Measurements from ENCODE around the gene PDE4D. TPM values are rescaled to one million over a fixed set of nuclear protein-coding genes. Genes with fewer than 3 reads are reported as not detected.

PDE4D gene
- total and polyA plus RNA-seq, 2 donors (not counting 1 experiment from before 2014, with no cell fraction given): 14.9 to 171 TPM

GRCh38 chr5:59766427-59767210 lies 126.9 kb downstream of the PDE4D start:
- Histone ChIP-seq H3K9me3 (ENCODE audit: control extremely low read depth in 1 of 3, control insufficient read depth in 2 of 3, insufficient read depth in 1 of 3, low read length in 2 of 3) (peaks cover 0 to 3% (median 0%) of the 10 kb centered on the region in 3 donors), H3K79me2 (ENCODE audit: control insufficient read depth, insufficient read depth, low read length) (peaks cover 16% of the 10 kb centered on the region), H4K20me1 (ENCODE audit: control insufficient read depth, insufficient read depth, low read length, poor library complexity, severe bottlenecking) (no peaks in the 10 kb centered on the region), H3K27ac (ENCODE audit: low read length in 2 of 2) (peak overlapping the region; percentile 48 to 68), H3K4me1 (ENCODE audit: control insufficient read depth in 2 of 2, insufficient read depth in 2 of 2, low read length in 2 of 2) (peaks cover 29 to 37% of the 10 kb centered on the region in 2 donors), H3K4me2 (replicated peaks; ENCODE audit: low read depth, low read length, poor library complexity, severe bottlenecking) (peak overlapping the region; percentile 74), H3K9ac (ENCODE audit: low read length) (peak overlapping the region; percentile 75), H2AFZ (ENCODE audit: insufficient read depth, low read depth, low read length, poor library complexity, severe bottlenecking) (no peak overlapping the region), H3K36me3 (replicated peaks in 1 of 2; ENCODE audit: control extremely low read depth in 1 of 2, control insufficient read depth in 1 of 2, extremely low read depth in 1 of 2, insufficient read depth in 2 of 2, low read length in 1 of 2) (no peaks in the 10 kb centered on the region), H3K27me3 (replicated peaks in 1 of 4; ENCODE audit: control extremely low read depth in 1 of 4, control insufficient read depth in 3 of 4, insufficient read depth in 4 of 4, low read length in 3 of 4) (peaks cover 0 to 10% (median 5%) of the 10 kb centered on the region in 4 experiments), H3K4me3 (ENCODE audit: control extremely low read depth in 1 of 5, extremely low read depth in 1 of 5, insufficient read depth in 1 of 5, low read depth in 2 of 5, low read length in 4 of 5) (peak overlapping the region in 4 of 5 experiments; percentile 55 to 77 (median 68))
- Mint-ChIP-seq H3K4me3 (peak overlapping the region; percentile 90), H3K27ac (peak overlapping the region; percentile 75), H3K27me3 (peaks cover 11% of the 10 kb centered on the region), H3K4me1 (peaks cover 47% of the 10 kb centered on the region), H3K9me3 (ENCODE audit: insufficient read depth) (no peaks in the 10 kb centered on the region)
- 84% methylated on average over 5 of the region's 7 CpGs for WGBS (ENCODE audit: insufficient coverage)
- ChIA-PET POLR2A (interaction anchor here (0.6 kb wide), 1 partner anchor 1560 kb away, joined by 3 read pairs; no protein-coding TSS in a partner anchor), CTCF (interaction anchor here (1.5 kb wide), 1 partner anchor 30 kb away, joined by 3 read pairs; no protein-coding TSS in a partner anchor)
- intact Hi-C loops (cut with micrococcal nuclease): no loop called here
- TF ChIP-seq CTCF (IDR thresholded peaks at IDR 0.05) (no peak), EZH2 (IDR thresholded peaks at IDR 0.05; ENCODE audit: borderline replicate concordance, insufficient read depth, low read depth, low read length, poor library complexity, severe bottlenecking) (no peak)
- DNase-seq (no peak), ATAC-seq (ENCODE audit: low read depth) (no peak)

- H2AFZ ChIP-seq (ENCODE audit: insufficient read depth, low read depth, low read length, poor library complexity, severe bottlenecking): no peak overlapping the region
- H3K27ac ChIP-seq (ENCODE audit: low read length in 2 of 2): peak overlapping the region in 1 of 2 donors; percentile 68
- H3K4me1 Mint-ChIP-seq: peaks cover 47% of the 10 kb centered on the region
- H3K79me2 ChIP-seq (ENCODE audit: control insufficient read depth, insufficient read depth, low read length): peaks cover 16% of the 10 kb centered on the region
- H3K4me3 Mint-ChIP-seq: peak overlapping the region; percentile 90
- H3K9ac ChIP-seq (ENCODE audit: low read length): peak overlapping the region; percentile 75
- WGBS (ENCODE audit: insufficient coverage): 90% methylated on average over 2 of the region's 2 CpGs
- H3K9me3 ChIP-seq (ENCODE audit: control extremely low read depth in 1 of 3, control insufficient read depth in 2 of 3, insufficient read depth in 1 of 3, low read length in 2 of 3): peaks cover 0 to 3% (median 0%) of the 10 kb centered on the region in 3 donors
- H3K4me2 ChIP-seq (replicated peaks; ENCODE audit: low read depth, low read length, poor library complexity, severe bottlenecking): peak overlapping the region; percentile 74
- H3K27ac Mint-ChIP-seq: peak overlapping the region; percentile 89
- no peaks in the 10 kb centered on the region for H3K36me3 ChIP-seq (replicated peaks in 1 of 2; ENCODE audit: control extremely low read depth in 1 of 2, control insufficient read depth in 1 of 2, extremely low read depth in 1 of 2, insufficient read depth in 2 of 2, low read length in 1 of 2)
- peak overlapping the region in 3 of 5 experiments; percentile 61 to 77 (median 76) for H3K4me3 ChIP-seq (ENCODE audit: control extremely low read depth in 1 of 5, extremely low read depth in 1 of 5, insufficient read depth in 1 of 5, low read depth in 2 of 5, low read length in 4 of 5)
- POLR2A ChIA-PET: no interaction called here
- intact Hi-C loops (cut with micrococcal nuclease): no loop called here
- H3K27me3 ChIP-seq (replicated peaks in 1 of 4; ENCODE audit: control extremely low read depth in 1 of 4, control insufficient read depth in 3 of 4, insufficient read depth in 4 of 4, low read length in 3 of 4): peaks cover 0 to 10% (median 5%) of the 10 kb centered on the region in 4 experiments
- CTCF ChIA-PET: interaction anchor here (2.2 kb wide), 1 partner anchor 34 kb away, joined by 9 read pairs; no protein-coding TSS in a partner anchor
- no peaks in the 10 kb centered on the region for H3K9me3 Mint-ChIP-seq (ENCODE audit: insufficient read depth)
- TF ChIP-seq CTCF (IDR thresholded peaks at IDR 0.05): no peak
- no peak for TF ChIP-seq EZH2 (IDR thresholded peaks at IDR 0.05; ENCODE audit: borderline replicate concordance, insufficient read depth, low read depth, low read length, poor library complexity, severe bottlenecking)
- peak; percentile 19 for DNase-seq
- no peak for ATAC-seq (ENCODE audit: low read depth)
- peaks cover 11% of the 10 kb centered on the region for H3K27me3 Mint-ChIP-seq
- H4K20me1 ChIP-seq (ENCODE audit: control insufficient read depth, insufficient read depth, low read length, poor library complexity, severe bottlenecking): no peaks in the 10 kb centered on the region
- peaks cover 29 to 37% of the 10 kb centered on the region in 2 donors for H3K4me1 ChIP-seq (ENCODE audit: control insufficient read depth in 2 of 2, insufficient read depth in 2 of 2, low read length in 2 of 2)
These were observed 128.1 kb downstream of the PDE4D start for GRCh38 chr5:59765446-59765845.
